ENCODE data around the gene RGS14.
"Not testable (repeated sequence)": the region's sequence is repeated elsewhere in the genome, so short reads cannot be mapped to it uniquely, and the experiment has no call there.

Gene RGS14

GRCh38 chr5:177327539-177328522 is 29.9 kb upstream of the RGS14 start:
- DNase-seq: no peak

DNA sequence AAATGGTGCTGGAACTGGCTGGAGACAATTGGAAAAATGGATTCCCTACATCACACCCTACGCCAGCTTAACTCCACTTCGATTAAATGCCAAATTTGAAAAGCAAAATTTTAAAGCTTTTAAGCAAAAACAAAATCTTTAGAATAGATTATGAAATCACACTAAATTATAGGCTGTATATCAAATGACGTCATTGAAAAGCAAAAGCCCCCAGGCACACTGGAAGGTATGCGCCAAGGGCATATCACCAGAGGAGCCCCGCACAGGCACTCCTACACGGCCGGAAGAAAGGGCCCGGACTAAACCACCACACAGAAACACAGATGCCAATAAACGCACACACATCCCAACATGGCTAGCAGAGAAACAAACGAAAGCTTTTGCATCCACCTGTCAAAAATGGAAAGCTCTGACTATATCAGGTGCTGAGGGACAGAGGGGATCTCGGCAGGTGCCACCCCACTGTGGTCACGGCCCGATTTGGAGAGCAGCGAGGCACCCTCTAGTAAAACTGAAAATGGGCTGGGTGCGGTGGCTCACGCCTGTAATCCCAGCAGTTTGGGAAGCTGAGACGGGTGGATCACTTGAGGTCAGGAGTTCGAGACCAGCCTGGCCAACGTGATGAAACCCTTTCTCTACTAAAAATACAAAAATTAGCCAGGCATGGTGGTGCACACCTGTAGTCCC is 29.0 kb upstream of the RGS14 start:
- no peak for DNase-seq

GRCh38 chr5:177329883-177330282 is 27.8 kb upstream of the RGS14 start:
- no peak for DNase-seq

DNA sequence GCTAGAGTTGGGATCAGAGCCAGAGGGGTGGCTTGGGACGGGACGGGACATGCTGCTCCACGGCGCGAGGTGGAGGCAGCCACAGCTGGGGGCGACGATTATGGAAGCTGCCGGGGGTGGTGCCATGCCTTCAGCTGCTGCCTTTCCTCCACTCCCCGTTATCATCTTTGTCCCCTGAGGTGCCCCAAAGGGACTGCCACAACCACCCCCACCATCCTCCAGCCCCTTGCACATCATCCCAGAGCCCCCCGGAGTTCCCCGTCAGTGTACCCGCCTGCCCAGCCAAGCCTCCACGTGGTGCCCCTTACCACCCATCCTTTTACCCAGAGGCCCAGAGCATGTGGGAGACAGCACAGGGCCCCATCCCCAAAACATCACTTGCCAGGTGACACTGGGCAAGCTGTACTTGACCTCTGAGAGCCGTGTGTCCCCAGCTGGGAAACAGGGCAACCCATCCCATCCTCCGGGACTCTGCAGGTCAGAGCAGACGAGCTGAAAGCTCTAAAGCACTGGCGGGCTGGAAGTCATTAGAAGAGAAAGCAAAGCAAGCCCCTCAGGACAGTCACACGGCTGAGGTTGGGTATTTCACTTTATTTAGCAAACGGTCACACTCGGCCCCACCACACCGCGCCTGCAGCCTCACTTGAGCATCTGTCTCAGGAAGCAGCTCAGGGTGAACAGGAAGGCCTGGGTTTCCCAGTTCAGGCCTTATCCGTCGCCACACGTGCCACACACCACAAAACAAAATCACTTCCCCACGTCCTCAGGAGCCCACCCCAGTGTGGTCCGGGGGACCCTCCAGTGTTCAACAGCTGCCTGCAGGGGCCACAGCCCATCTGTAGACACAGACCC is 26.5 kb upstream of the RGS14 start:
- DNase-seq: no peak

- DNase-seq: no peak
These were observed 25.5 kb upstream of the RGS14 start for GRCh38 chr5:177332031-177332895.

- DNase-seq: no peak
These were observed 24.8 kb upstream of the RGS14 start for GRCh38 chr5:177332896-177333260.

DNA sequence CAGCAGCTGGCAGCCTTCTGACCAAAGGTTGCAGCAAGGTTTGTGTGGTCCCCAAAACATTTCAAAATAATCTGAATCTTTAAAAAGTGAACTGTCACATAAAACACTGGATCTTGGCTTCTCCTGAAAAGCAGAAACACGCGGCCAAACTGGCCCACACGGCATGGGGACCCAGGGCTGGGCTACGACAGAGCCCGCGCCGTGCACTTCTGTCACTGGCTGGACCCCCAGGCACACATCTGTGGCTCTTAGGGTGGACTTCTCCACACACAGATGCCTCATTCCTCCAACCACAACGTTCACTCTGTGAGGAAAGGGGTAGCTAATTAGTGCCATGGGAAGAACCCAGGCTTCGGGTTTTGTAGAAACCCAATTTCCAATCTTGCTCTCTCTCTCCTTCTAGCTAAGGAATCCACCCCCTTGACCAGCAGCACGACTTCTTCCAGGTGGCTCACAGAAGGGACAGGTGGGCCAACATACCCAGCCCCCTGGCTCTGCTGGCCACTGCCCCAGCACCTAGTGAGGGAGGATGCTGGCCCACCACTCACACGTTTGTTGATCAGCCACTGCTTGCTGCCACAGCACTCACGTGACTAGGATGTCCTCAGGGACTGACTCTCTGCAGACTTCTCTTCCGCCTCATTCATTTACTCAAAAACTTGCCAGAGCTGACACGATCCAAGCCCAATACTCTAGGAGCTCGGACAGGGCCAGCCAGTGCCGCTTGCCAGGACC is 24.1 kb upstream of the RGS14 start:
- no peak for DNase-seq

- DNase-seq: no peak
These were observed 23.6 kb upstream of the RGS14 start for GRCh38 chr5:177334155-177334551.

DNA sequence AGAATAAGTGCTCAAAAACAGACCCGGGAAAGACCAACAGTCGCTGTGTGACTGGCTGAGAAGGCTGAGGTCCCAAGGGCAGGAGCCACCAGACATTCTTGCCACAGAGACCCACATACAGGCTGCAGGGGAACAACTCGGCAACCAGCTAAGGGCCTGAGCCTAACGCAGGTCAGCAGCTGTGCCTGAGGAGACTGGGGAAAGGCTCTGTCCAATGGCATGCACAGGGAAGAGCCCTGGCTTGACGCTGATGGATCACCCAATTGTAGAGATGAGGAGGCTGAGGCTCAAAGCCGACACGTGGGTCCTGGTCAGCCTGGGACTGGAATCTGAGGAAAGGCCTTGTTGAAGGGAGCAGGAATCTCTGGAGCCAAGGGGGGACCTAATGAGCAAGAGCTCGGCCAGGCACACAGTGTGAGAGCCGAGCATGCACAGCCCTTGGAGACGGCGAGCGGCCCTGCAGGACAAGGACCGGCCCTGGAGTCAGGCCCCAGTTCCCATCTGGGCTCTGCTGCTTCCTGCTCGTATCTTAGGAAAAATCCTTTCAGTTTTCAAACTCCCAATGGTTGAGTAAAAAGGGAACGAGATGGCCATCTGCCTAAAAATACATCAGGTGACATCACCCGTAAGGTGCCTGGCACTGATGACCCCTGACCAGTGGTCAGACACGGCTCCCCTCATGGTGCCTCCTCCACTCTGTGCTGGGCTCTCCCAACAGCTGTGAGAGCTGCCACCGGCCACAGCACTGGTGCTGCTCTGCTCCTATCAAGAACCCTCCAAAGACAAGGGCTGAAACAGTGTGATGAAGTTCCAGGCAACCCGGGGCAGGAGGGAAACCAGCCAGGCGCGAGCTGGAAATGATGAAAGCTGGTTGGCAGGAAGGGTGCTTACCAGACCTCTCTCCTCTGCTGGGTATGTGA is 22.7 kb upstream of the RGS14 start:
- DNase-seq: no peak

- DNase-seq: no peak
These were observed 22.0 kb upstream of the RGS14 start for GRCh38 chr5:177335701-177336065.

DNA sequence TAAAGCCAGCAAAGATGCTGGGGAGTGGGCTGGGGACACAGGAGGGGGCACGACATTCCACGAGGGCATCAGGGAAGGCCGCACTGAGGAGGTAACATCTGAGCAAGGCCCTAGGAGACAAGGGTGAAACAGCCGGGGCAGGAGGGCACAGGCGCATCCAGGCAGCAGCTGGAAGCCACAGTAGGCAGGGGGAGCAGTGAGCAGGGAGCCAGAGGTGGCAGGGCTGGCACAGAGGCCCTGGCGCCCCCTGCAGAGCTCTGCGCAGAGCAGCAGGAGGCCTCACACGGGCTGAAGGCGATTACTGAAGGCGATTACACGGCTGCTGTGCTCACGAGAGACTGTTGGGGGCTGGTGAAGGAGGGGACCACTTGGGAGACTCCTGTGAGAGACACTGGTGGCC is 21.6 kb upstream of the RGS14 start:
- no peak for DNase-seq

GRCh38 chr5:177336603-177337494 is 20.9 kb upstream of the RGS14 start:
- no peak for DNase-seq

DNA sequence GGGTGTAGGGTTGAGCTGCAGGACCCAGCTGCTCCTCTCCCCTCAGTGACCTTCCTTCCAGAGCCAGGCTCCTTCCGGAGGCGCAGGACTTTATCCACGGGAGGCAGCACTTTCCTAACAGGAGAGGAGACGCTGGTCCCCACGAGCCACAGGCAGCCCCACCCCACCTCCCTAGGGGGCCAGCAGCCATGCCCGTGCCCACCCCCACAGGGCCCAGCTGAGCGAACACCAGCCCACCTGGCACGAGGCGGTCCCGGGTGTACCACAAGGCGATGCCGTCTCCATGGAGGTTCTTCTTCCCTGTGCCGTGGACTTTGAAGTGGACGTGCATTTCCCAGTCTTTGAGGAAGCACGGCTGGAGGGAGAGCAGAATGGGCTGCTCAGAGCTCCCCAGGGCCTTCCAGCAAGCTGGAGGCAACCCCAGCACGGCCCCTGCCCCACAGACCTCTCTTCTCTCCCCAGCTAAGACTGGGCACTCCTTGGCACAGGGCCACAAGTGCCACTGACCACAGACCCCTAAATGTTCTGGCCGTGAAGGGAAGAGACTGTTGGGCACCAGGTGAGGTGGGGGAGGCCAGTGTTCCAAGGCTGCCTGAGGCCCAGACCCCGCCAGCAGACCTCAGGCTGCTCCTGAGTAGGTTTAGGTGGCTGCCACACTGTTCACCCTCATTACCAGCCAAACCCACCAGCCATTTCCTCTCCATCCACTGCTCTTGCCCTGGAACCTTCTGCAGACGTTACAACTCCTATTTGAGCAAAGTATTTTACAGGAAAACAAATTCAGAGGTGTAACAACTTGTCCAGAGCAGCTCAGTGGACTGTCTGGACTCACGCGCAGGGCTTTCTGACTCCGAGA is 19.2 kb upstream of the RGS14 start:
- DNase-seq: no peak

DNA sequence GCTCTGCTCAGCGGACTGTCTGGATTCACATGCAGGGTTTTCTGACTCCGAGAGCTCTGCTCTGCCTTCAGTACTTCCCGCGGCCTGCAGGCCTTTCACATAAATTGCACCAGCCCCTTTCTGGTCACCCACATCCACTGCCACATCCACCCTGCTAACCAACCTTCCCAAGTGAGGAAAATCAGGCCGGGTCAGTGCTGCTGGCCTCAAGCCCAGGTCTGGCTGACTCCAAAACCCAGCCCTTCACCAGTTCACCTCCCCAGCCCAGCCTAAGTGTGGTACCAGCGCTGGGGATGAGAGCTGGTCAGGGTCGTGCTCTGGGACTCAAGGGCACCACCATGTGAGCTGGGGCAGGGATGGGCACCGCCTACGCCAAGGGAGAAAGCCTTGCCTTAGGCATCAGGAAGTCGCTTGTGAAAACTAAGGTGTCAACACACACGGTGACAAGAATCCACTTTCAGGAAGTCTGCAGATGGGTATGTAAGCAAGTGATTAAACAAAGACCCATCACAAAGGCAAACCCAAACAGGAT is 18.6 kb upstream of the RGS14 start:
- DNase-seq: no peak

DNA sequence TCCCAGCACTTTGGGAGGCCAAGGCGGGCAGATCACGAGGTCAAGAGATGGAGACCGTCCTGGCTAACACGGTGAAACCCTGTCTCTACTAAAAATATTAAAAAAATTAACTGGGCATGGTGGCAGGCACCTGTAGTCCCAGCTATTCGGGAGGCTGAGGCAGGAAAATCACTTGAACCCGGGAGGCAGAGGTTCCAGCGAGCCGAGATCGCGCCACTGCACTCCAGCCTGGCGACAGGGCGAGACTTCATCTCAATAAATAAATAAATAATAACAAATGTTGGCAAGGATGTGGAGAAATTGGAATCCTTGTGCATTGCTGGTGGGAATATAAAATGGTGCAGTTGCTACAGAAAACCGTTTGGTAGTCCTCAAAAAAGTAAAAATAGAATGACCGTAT is 14.7 kb upstream of the RGS14 start:
- DNase-seq: not testable (repeated sequence)

- DNase-seq: no peak
These were observed 13.9 kb upstream of the RGS14 start for GRCh38 chr5:177343777-177344176.

GRCh38 chr5:177344891-177345290 is 12.8 kb upstream of the RGS14 start:
- DNase-seq: no peak

Measured in amygdala (tissue), 56 donors.